Colonic mucosa (tissue), 4 donors: ENCODE results near the gene HOXA13. TPM values are rescaled to one million over a fixed set of nuclear protein-coding genes. Genes with fewer than 3 reads are reported as not detected.
A peak's percentile ranks its signal among the peaks of the same experiment; 100 is the strongest.

Experiments
- DNase-seq: peaks from one replicate; pipeline ENCODE4 v3.0.0-alpha.2; 2020
- H3K27ac ChIP-seq: fragments of 200-600 bp; one replicate; pipeline ENCODE4 v1.8.0; 2021
- H3K27me3 ChIP-seq: fragments of 200-600 bp; one replicate; pipeline ENCODE4 v1.8.0; 2021
- H3K36me3 ChIP-seq: fragments of 200-600 bp; one replicate; pipeline ENCODE4 v1.8.0; 2021
- H3K4me1 ChIP-seq: fragments of 200-600 bp; one replicate; pipeline ENCODE4 v1.8.0; 2021; ENCODE audit warnings: mild to moderate bottlenecking
- H3K4me3 ChIP-seq: fragments of 200-600 bp; one replicate; pipeline ENCODE4 v1.8.0; 2021
- H3K9ac ChIP-seq, 2 donors: one replicate each; pipeline ENCODE4 v1.7.0; 2013; ENCODE audit warnings: control low read depth in 2 of 2, low read depth in 2 of 2, low read length in 2 of 2
- H3K9me3 ChIP-seq: fragments of 200-600 bp; one replicate; pipeline ENCODE4 v1.8.0; 2021
- CTCF ChIP-seq: fragments of 200-600 bp; IDR thresholded peaks from one replicate; pipeline ENCODE4 v1.8.0; 2022; ENCODE audit warnings: antibody characterized with exemption, mild to moderate bottlenecking
- intact Hi-C: fragments of 100-400 bp; cut with DNase I; formaldehyde crosslinking; loops from one replicate; pipeline ENCODE4 v1.14.1; 2022
- total RNA-seq, 2 donors: library from RNA; stranded (reverse); fragmentation: NEBNext Ultra II Directional in 1 of 2; extraction: Animal tissue kit (Norgen Biotek cat#: 25700) in 1 of 2; gene quantifications; one replicate each; pipeline ENCODE4 v1.2.1, GENCODE V29; 2021
- donor health status: healthy.
- donor health status: DM: no; HTN: no; CAD: no.
- donor health status: DM: no; HTN: no; CAD: no.

HOXA13 gene
- total RNA-seq, 2 donors from 2014 or later: 22.7 to 33.8 TPM

GRCh38 chr7:27208998-27209397, 9.1 kb upstream of the HOXA13 start:
- H3K27me3 ChIP-seq: peaks cover 8% of the 10 kb centered on the region
- H3K9ac ChIP-seq: peak overlapping the region in 1 of 2 donors; percentile 61
- intact Hi-C loops: no loop called here
- H3K9me3 ChIP-seq: no peaks in the 10 kb centered on the region
- no peak overlapping the region for H3K27ac ChIP-seq
- TF ChIP-seq CTCF: no peak
- H3K4me3 ChIP-seq: no peak overlapping the region
- DNase-seq: no peak
- peaks cover 13% of the 10 kb centered on the region for H3K4me1 ChIP-seq
- H3K36me3 ChIP-seq: no peaks in the 10 kb centered on the region

GRCh38 chr7:27207348-27207985, 7.6 kb upstream of the HOXA13 start:
- Histone ChIP-seq H3K4me1 (peaks cover 9% of the 10 kb centered on the region), H3K27me3 (peaks cover 4% of the 10 kb centered on the region), H3K9ac (peak overlapping the region in 1 of 2 donors; percentile 93), H3K27ac (no peak overlapping the region), H3K36me3 (no peaks in the 10 kb centered on the region), H3K9me3 (no peaks in the 10 kb centered on the region), H3K4me3 (no peak overlapping the region)
- TF ChIP-seq CTCF: no peak
- intact Hi-C loops: no loop called here
- DNase-seq: peak; percentile 41

GRCh38 chr7:27205325-27206280, 5.7 kb upstream of the HOXA13 start:
- no peak for TF ChIP-seq CTCF
- peaks cover 4% of the 10 kb centered on the region for H3K27me3 ChIP-seq
- H3K9me3 ChIP-seq: no peaks in the 10 kb centered on the region
- DNase-seq: peak; percentile 46
- H3K9ac ChIP-seq: peak overlapping the region; percentile 66 to 93
- H3K36me3 ChIP-seq: no peaks in the 10 kb centered on the region
- peak overlapping the region; percentile 92 for H3K27ac ChIP-seq
- no peaks in the 10 kb centered on the region for H3K4me1 ChIP-seq
- intact Hi-C loops: no loop called here
- H3K4me3 ChIP-seq: peak overlapping the region; percentile 32

DNA sequence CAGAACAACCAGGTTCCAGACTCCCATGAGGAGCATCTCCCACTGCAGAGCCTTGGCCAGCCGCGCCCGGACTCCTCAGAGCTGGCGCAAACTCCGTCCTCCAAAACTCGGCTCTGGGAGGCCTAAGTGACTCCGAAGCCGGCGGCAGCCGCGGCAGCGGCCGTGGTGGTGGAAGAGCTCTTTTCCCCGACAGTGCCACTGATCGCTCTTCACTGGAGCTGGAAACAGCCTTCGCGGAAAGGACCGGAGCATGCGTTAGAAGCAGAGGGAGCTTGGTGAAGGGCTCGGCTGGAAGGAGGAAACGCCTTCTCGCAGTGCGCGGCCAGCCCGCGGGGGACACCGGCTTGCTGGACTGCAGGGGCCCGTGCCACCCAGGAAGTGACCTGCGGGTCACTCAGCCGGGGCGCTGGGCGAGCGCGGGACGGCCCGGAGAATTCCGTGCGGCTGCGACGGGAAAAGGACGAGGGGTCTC, 5.0 kb upstream of the HOXA13 start:
- peak; percentile 52 for DNase-seq
- no peaks in the 10 kb centered on the region for H3K4me1 ChIP-seq
- H3K27me3 ChIP-seq: peaks cover 4% of the 10 kb centered on the region
- intact Hi-C loops: no loop called here
- peak overlapping the region; percentile 32 for H3K4me3 ChIP-seq
- H3K9me3 ChIP-seq: no peaks in the 10 kb centered on the region
- peak overlapping the region; percentile 66 to 93 for H3K9ac ChIP-seq
- TF ChIP-seq CTCF: no peak
- H3K36me3 ChIP-seq: no peaks in the 10 kb centered on the region
- H3K27ac ChIP-seq: peak overlapping the region; percentile 92

DNA sequence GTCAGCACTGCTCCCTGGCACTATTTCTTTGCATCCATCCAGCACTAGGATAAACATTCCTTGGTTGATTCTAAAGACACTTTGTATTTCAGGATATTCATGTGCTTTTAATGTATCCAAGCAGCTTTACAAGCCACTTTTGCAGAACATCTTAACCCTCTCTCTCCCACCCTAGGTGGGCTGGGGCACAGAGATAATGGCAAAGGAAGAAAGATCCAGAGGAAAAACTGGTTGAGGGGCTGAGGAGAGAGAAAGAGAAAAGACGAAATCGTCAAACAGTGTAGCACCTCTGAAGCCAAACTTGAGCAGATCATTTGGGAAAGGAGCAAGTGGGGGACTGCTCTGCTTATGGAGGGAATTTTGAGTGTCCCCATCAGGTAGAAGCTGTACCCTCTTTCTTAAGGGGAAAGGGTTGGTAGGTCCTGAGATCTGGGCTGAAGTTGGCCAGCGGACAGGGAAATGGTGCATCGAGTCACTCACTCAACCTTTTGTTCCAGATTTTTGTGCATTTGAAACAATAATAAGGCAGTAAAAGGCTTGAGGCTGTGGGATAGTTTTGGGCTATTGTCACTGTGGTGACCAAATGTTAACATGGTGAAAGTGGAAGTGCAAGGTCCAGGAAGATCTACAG, 4.2 kb upstream of the HOXA13 start:
- Histone ChIP-seq H3K27ac (peak overlapping the region; percentile 92), H3K36me3 (no peaks in the 10 kb centered on the region), H3K9ac (peak overlapping the region in 1 of 2 donors; percentile 93), H3K4me1 (no peaks in the 10 kb centered on the region), H3K4me3 (peak overlapping the region; percentile 32), H3K27me3 (peaks cover 4% of the 10 kb centered on the region), H3K9me3 (no peaks in the 10 kb centered on the region)
- intact Hi-C loops: no loop called here
- no peak for TF ChIP-seq CTCF
- DNase-seq: peak; percentile 21
